Spleen (tissue), 11 donors: ENCODE data around the gene CLPX. TPM values are rescaled to one million over a fixed set of nuclear protein-coding genes. Genes with fewer than 3 reads are reported as not detected.

Source experiments
- DNase-seq: peaks from one replicate; pipeline ENCODE4 v3.0.0-alpha.2; 2020
- H3K27ac ChIP-seq, 8 donors: fragments of 200-600 bp; sonication (generic) in 7 of 8; 1 replicate in 4 of 8; 2 replicates in 4 of 8; pipeline versions ENCODE4 v1.5.0 to v1.8.0; 2016 to 2021; ENCODE audit warnings: inconsistent platforms in 4 of 8, mild to moderate bottlenecking in 4 of 8, moderate library complexity in 1 of 8
- H3K27me3 ChIP-seq, 7 donors: fragments of 200-600 bp; sonication (generic) in 6 of 7; replicated peaks in 1 of 7; 1 replicate in 4 of 7; 2 replicates in 3 of 7; pipeline versions ENCODE4 v1.5.0 to v1.8.0; 2016 to 2021; ENCODE audit warnings: inconsistent platforms in 3 of 7, mild to moderate bottlenecking in 1 of 7
- H3K36me3 ChIP-seq, 6 donors: fragments of 200-600 bp; sonication (generic) in 5 of 6; 1 replicate in 4 of 6; 2 replicates in 2 of 6; pipeline versions ENCODE4 v1.5.0 to v1.8.0; 2016 to 2021; ENCODE audit warnings: inconsistent platforms in 2 of 6
- H3K4me1 ChIP-seq, 6 donors: fragments of 200-600 bp; sonication (generic) in 5 of 6; 1 replicate in 3 of 6; 2 replicates in 3 of 6; pipeline versions ENCODE4 v1.5.0 to v1.8.0; 2016 to 2021; ENCODE audit warnings: inconsistent platforms in 3 of 6
- H3K4me3 ChIP-seq, 8 donors: fragments of 200-600 bp; sonication (generic) in 7 of 8; 1 replicate in 4 of 8; 2 replicates in 4 of 8; pipeline versions ENCODE4 v1.5.0 to v1.8.0; 2016 to 2021; ENCODE audit warnings: inconsistent platforms in 4 of 8, mild to moderate bottlenecking in 4 of 8, moderate library complexity in 2 of 8
- H3K9me3 ChIP-seq, 8 donors: fragments of 200-600 bp; sonication (generic) in 7 of 8; 1 replicate in 4 of 8; 2 replicates in 4 of 8; pipeline versions ENCODE4 v1.5.0 to v1.8.0; 2016 to 2021; ENCODE audit warnings: inconsistent platforms in 4 of 8
- CTCF ChIP-seq, 11 experiments: fragments of 200-600 bp in 7 of 11; fragments of 450-650 bp in 4 of 11; sonication (generic) in 4 of 11; IDR thresholded peaks in 8 of 11; conservative IDR thresholded peaks in 3 of 11; 1 replicate in 7 of 11; 2 replicates in 4 of 11; pipeline versions ENCODE4 v1.4.0 to v1.8.0; 2016 to 2021; ENCODE audit warnings: antibody characterized with exemption in 11 of 11, inconsistent platforms in 4 of 11, mild to moderate bottlenecking in 1 of 11
- POLR2A ChIP-seq, 3 donors: fragments of 450-650 bp; IDR thresholded peaks; one replicate each; pipeline ENCODE4 v1.5.1; 2017; ENCODE audit warnings: antibody characterized with exemption in 3 of 3, mild to moderate bottlenecking in 1 of 3
- POLR2AphosphoS5 ChIP-seq, 3 donors: sonication (generic); formaldehyde crosslinking; IDR thresholded peaks; one replicate each; pipeline ENCODE4 v1.5.1; 2017; ENCODE audit warnings: antibody characterized with exemption in 3 of 3
- WGBS, 5 donors: extraction: QIAGEN DNeasy Blood & Tissue Kit in 3 of 5; methylation state at CpG; one replicate each; pipeline versions ENCODE4 v1.1.5 to v1.1.7; 2013 to 2018; 5-methylcytosine and 5-hydroxymethylcytosine counted together
- intact Hi-C: fragments of 100-400 bp; cut with DNase I; formaldehyde crosslinking; loops from one replicate; pipeline ENCODE4 v1.15.0; 2023; ENCODE audit warnings: low total_unique reads
- polyA plus RNA-seq, 3 donors: library from polyadenylated mRNA; stranded (reverse); fragments of 200-250 nt; gene quantifications; one replicate each; pipeline ENCODE4 v1.2.1, GENCODE V29; 2013
- total RNA-seq, 7 donors: library from RNA; depleted of rRNA in 3 of 7; stranded (reverse); fragments of >200 nt in 3 of 7; fragmentation: NEBNext Ultra II Directional in 4 of 7; extraction: Animal tissue kit (Norgen Biotek cat#: 25700) in 4 of 7; gene quantifications; one replicate each; pipeline versions ENCODE4 v1.1.0 to v1.2.1, GENCODE V29; 2016 to 2021
- donor health status: healthy with polysubstance abuse.
- donor health status: DM: no; HTN: no; CAD: no; lungs with moderate emphysema.
- donor health status: DM: no; HTN: no; CAD: no.
- donor health status: Bipolar disorder and iron deficiency.
- donor health status: healthy.
- donor health status: DM: no; HTN: no; CAD: no.
- donor health status: DM: yes; HTN: yes; CAD: no.

The CLPX gene
- total and polyA plus RNA-seq, 10 donors: 9.5 to 58.3 (median 50.2) TPM

- no peaks in the 10 kb centered on the region for H3K9me3 ChIP-seq
- no peak for DNase-seq
- H3K36me3 ChIP-seq: peaks cover 2 to 62% (median 44%) of the 10 kb centered on the region in 6 donors
- H3K27me3 ChIP-seq: no peaks in the 10 kb centered on the region
- intact Hi-C loops: no loop called here
- TF ChIP-seq CTCF (IDR thresholded peaks at IDR 0.05 in 8 of 11, conservative IDR thresholded peaks at IDR 0.05 in 3 of 11) (no peak), POLR2AphosphoS5 (IDR thresholded peaks at IDR 0.05) (no peak), POLR2A (IDR thresholded peaks at IDR 0.05) (no peak)
- H3K27ac ChIP-seq: no peak overlapping the region
- no peak overlapping the region for H3K4me3 ChIP-seq
- H3K4me1 ChIP-seq: peaks cover 16 to 53% (median 35%) of the 10 kb centered on the region in 6 donors
- WGBS, 5 donors: 92 to 96% (median 94%) methylated on average over 3 of the region's 3 CpGs
These were observed 5.0 kb downstream of the CLPX start for GRCh38 chr15:65180167-65180566.

GRCh38 chr15:65177901-65178300, 7.2 kb downstream of the CLPX start:
- peaks cover 7 to 38% (median 22%) of the 10 kb centered on the region in 6 donors for H3K4me1 ChIP-seq
- H3K27me3 ChIP-seq: no peaks in the 10 kb centered on the region
- TF ChIP-seq POLR2AphosphoS5 (IDR thresholded peaks at IDR 0.05) (no peak), CTCF (IDR thresholded peaks at IDR 0.05 in 8 of 11, conservative IDR thresholded peaks at IDR 0.05 in 3 of 11) (no peak), POLR2A (IDR thresholded peaks at IDR 0.05) (no peak)
- no peak overlapping the region for H3K27ac ChIP-seq
- 71 to 85% (median 80%) methylated on average over 1 of the region's 1 CpG for WGBS, 5 donors
- peaks cover 2 to 85% (median 56%) of the 10 kb centered on the region in 6 donors for H3K36me3 ChIP-seq
- intact Hi-C loops: no loop called here
- no peaks in the 10 kb centered on the region for H3K9me3 ChIP-seq
- DNase-seq: no peak
- no peak overlapping the region for H3K4me3 ChIP-seq

- Histone ChIP-seq H3K4me1 (peaks cover 0 to 19% (median 4%) of the 10 kb centered on the region in 6 donors), H3K27me3 (no peaks in the 10 kb centered on the region), H3K9me3 (no peaks in the 10 kb centered on the region), H3K36me3 (peaks cover 2 to 100% (median 72%) of the 10 kb centered on the region in 6 donors), H3K27ac (no peak overlapping the region), H3K4me3 (no peak overlapping the region)
- intact Hi-C loops: no loop called here
- TF ChIP-seq POLR2AphosphoS5 (IDR thresholded peaks at IDR 0.05) (no peak), POLR2A (IDR thresholded peaks at IDR 0.05) (no peak), CTCF (IDR thresholded peaks at IDR 0.05 in 8 of 11, conservative IDR thresholded peaks at IDR 0.05 in 3 of 11) (no peak)
- no peak for DNase-seq
These were observed 9.1 kb downstream of the CLPX start for GRCh38 chr15:65176056-65176455.

- TF ChIP-seq CTCF (IDR thresholded peaks at IDR 0.05 in 8 of 11, conservative IDR thresholded peaks at IDR 0.05 in 3 of 11): no peak
- TF ChIP-seq POLR2A (IDR thresholded peaks at IDR 0.05): no peak
- TF ChIP-seq POLR2AphosphoS5 (IDR thresholded peaks at IDR 0.05): no peak
- no peaks in the 10 kb centered on the region for H3K27me3 ChIP-seq
- H3K9me3 ChIP-seq: no peaks in the 10 kb centered on the region
- no peak overlapping the region for H3K27ac ChIP-seq
- no peak overlapping the region for H3K4me3 ChIP-seq
- WGBS, 5 donors: 93 to 96% (median 93%) methylated on average over 5 of the region's 5 CpGs
- H3K4me1 ChIP-seq: peaks cover 0 to 14% (median 0%) of the 10 kb centered on the region in 6 donors
- intact Hi-C loops: no loop called here
- peaks cover 2 to 100% (median 75%) of the 10 kb centered on the region in 6 donors for H3K36me3 ChIP-seq
- DNase-seq: no peak
These were observed 9.6 kb downstream of the CLPX start for GRCh38 chr15:65175511-65175910.
